Right forelimb (tissue), 1 donor: ENCODE results near the gene SORCS2.

Experiments
- DNase-seq: peaks from one replicate; pipeline ENCODE4 v3.0.0-alpha.2; 2018

SORCS2 gene

DNA sequence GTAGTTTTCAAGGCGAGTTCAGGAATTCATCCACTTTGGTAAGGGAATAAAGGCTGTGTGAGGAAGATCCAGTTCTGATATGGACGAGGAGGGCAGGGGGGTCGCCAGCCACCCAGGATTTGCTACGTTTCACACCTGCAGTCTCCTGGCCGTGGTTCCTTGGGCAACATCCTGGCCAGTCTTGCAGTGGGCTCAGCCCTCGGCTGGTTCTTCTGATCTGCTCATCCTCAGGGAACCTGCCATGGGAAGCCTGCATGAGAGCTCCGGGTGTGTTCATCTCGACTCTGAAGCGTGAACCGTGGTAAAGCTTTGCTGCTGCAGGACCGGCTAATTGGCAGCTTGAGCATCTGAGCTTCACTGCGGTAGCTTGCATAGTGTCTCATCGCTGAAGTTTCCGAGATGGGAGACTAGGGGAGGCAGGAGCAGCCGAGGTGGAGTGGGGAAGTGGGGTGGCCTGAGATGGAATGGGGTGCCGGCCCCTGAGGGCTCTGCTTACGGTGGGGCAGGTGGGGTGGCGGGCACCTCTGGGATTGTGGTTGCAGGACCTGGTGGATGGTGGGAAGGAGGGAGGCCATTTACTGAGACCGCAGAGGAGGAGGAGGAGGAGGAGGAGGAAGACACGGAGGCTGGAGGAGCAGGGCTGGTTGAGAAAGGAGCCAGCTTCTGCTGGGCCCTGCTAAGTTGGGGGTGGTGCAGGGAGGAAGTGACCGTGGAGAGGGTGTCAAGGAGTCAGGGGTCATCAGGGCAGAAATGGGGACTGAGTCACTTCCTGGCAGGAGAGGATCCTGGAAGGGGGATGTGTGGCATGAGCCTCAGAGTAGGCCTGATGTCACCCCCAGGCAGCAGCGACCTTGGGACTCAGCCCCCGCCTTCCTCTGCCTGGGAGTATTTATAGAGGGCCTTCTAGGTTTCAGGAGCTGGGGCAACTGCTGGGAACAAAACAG, 455.5 kb downstream of the SORCS2 start:
- no peak for DNase-seq

DNA sequence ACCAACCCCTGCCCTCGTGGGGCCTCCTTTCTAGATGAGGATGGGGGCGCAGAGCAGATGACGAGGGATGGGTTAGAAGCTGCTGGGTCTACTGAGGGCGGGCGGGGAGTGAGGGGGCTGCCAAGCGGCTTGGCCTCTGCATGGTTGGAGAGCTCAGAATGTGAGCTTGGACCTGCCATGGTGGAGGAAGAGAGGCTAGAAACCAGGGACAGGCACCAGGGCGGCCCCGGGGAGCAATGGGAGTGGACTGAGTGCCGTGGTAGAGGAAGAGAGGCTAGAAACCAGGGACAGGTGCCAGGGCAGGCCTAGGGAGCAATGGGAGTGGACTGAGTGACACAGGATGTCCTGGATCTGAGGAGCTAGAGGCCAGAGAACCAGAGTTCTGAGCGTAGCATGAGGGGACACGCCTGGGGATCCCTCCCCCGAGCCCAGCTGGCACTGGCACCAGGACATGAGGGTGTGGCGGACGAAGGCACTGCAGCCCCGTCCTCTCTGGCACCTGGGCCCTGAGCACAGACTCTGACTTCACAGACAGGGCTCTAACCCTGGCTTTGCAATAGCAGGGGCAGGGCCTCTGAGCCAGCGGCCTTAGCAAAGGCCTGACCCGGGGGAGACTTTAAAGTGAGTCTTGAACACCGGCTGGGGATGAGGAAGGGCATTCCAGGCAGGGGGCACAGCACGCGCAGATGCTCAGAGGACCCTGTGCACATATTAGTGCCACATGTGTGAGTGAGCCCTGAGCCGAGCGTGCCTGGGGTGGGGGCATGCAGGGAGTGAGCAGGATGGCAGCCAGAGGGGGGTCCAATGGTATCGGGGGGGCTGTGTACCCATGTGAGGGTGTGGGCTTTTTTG, 456.4 kb downstream of the SORCS2 start:
- no peak for DNase-seq

DNA sequence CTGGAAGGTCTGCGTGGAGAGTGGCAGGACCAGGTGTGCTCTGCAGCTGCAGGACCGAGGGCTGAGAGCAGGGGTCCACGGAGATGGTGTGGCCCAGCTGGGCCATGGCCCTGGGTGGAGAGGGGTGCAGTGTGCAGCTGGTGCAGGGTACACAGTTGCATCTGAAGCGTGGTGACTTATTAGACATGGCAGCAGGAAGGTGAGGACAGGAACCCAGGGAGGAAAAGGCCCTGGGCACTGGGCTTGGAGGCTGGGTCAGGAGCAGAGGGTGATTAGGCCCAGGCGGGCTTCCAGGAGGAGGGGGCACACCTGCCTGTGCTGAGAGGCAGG, 457.0 kb downstream of the SORCS2 start:
- no peak for DNase-seq

DNA sequence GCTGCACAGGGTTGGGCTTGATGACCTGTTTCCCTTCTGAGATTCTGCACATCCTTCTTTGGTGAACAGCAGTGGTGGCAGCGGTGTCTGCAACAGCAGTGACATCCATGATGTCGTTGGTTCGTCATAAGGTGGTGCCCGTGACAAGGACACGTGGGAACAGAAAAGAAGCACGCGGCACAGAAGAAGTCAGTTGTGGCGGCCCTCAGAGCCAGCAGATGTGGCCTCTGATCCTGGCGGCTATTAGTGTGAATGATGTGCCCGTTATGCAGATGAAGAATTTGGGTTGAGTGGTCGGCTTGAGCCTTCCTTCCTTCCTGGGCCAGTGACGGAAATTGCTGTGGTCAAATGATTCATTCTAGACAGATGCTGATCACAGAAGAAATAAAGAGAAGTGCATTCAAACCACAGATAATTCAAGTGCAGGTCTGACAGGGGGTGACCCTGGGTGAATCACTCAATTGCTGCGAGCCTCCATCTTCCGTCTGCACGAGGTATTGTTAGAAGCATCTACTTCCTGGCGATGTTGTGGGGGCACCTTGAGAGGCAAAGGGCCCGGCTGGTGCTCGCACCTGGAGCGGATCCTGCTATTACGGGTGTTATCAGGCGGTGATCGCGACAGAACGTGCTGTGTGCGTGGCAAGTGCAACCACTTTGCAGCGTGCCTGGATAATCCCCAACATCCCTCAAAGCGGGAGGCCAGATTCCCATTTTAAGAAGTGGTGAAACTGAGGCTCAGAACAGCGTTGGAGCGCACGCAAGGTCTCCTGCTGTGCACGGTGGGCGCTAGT, 457.6 kb downstream of the SORCS2 start:
- DNase-seq: no peak

DNA sequence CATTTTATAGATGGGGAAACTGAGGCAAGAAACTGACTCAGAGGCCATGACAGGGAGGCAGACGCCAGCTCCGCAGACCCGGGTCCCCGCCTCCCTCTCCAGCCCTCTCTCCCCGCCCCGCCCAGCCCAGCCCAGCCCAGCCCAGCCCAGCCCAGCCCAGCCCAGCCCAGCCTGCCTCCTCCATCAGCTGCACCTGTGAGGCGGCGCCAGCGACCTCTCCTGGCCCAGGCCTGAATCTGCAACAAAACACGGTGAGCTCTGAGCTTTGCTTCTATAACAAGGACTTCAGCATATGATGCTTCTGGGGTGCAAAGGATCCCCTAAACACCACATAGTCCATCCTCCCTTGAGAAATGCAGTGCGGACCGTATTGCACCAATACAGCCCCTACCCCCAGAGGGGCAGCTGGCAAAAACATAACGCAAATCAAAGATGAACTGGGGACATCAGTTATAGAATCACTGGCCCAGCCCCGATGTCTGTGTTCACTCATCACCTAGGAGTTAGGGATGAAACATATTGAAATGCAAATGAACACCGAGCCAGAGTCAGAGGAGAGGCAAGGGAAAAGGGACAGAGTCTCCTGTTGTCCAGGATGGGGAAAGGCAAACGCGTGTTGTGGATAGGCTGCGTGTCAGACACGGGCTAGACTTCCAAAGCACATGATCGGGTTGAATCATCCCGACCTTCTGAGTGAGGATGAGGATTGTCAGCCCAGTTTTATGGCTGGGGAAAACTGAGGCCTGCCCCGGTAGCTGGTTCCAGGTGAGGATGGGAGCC, 458.5 kb downstream of the SORCS2 start:
- DNase-seq: no peak

DNA sequence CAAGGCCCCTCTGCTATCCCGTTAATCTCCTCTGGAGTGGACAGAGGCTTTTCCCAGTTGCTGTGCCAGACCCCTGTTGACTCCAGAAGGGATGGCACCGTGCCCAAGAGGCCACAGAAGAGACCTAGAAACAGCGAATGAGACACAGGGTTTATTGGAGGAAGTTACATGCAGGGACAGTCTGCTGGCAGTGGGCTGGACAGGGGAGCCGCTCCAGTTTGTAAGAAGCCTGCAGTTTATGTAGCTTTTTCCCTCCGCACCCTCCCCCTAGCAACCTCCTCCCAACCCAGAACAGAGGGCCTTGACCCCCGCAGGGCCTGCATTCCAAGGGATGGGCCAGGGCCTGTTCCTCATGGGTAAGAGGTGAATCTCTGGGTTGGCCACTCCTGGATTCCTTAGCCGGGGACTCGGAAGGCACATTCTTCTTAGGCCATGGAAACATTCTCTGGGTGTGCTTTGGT, 459.2 kb downstream of the SORCS2 start:
- DNase-seq: no peak

DNA sequence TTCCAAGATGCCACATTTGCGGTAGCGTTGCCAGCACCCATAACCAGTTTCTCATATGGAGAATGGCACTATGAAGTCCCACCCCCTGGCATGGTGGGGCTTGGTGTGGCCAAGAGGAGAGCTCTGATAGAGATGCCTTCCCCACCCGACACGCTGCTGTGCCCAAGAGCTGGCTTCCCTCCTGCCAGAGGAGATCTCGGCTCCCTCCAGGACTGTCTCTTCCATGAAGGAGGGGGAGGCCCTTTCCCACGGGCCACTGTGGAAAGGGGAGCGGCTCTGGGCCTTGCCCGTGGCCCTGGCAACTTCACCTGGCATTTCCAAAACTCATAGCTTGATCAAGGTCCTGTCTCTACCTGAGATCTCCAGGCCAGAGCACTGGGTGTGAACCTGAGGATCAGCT, 459.7 kb downstream of the SORCS2 start:
- DNase-seq: no peak

DNA sequence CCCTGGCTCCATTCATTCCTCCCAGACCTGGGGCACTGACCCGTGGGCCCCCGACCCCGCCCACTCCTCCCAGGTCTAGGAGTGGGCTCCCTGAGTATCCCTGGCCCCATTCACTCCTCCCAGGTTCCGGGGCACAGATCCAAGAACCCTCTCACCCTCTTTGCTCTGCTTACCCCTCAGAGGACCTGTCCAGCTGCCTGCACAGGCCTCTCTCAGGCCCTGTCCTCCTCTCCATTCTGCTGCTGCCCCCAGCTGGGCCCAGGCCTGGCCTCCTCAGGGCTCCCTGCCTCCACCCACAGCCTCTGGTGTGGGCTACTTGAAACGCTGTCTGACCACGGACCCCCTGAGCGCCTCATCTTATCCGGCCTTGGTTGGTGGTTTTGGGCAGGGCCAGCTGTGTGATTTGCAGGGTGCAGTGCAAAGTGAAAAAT, 460.1 kb downstream of the SORCS2 start:
- DNase-seq: no peak

DNA sequence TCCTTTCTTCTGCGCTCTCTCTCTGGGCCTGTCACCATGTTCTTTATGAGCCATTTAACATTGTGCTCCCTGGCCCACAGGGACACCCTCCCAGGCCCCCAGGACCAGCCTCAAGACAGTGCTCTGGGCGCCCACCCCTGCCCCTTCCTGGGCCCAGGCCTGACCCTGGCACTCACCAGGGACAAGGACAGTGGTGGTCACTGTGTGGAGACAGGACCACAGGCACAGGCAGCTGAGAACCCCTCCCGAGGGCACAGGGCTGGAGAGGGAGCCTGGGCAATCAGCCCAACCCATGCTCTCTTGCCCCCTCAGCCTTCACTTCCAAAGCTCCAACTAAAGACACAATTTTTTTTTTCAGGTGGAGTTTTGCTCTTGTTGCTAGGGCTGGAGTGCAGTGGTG, 460.6 kb downstream of the SORCS2 start:
- no peak for DNase-seq

DNA sequence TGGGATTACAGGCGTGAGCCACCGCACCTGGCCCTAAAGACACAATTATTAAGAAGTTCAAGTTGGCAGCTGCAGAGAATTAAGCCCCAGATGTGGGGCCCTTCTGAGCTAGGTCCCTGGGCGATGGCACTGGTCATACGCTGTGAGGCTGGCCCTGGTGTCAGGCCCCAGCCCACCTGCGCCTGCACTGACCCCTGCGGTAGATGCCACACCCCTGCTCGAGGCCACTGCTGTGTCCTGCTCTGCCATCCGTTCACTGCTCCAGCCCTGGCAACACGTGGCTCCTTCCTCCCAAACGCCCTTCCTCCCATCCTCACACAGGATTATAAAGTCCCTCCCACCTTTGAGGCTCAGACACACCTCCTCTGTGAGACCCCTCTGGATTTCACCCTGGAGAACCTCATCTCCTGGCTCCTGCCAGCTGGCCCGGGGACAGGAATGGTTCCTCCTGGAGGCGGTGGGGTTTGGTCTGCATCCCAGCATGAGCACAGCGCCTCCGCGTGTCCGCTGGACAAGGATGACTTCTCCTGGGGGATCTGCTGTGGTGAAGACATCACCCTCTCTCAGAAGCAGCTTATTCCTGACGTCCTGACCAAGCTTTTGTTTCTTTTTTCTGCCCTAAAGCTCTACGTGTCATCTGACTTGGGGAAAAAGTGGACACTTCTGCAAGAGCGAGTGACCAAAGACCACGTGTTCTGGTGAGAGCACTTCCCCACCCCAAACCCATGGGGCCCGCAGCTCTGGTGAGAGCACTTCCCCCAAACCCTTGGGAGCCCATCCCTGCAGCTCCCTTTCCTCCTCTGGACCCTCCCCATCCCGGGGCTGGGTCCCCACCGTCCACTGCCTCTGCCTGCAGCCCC, 461.4 kb downstream of the SORCS2 start:
- no peak for DNase-seq

DNA sequence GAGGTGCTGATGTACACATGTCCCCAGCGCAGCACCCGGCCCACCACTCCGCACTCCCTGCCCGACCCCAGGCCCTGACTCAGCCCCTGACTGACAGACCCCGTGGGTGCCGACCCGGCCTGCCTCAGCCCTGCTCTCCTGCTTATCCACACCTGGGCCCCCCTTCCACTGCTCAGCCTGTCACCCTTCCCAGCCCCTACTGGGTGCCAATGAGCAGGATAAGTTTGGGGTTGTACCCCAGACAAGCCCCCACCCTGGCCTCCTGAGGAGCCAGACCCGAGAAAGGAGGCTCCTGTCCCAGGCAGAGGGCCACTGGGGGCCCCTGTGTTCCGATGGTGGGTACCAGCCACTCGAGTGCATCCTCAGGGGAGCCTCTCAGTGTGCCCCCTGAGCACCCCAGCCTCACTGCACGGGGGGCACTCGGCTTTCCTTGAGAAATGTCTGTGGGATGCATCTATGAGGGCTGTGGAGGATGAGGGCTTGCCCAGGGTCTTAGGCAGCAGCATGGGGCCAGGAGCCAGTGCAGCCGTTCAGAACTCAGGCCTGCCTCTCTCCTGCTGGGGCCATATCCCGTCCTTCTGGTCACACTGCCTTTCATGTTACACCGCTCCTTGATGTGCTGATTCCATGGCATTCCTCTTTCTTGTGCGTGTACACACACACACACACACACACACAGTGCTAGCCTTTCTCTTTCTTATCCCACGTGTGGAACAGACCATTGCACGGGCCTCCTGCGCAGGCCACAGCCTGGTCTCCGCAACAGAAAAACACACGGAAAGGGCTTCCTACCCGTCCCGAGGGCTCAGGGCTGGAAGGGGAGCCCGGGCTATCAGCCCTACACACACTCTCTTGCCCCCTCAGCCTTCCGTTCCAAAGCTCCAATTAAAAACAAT, 462.5 kb downstream of the SORCS2 start:
- DNase-seq: no peak

DNA sequence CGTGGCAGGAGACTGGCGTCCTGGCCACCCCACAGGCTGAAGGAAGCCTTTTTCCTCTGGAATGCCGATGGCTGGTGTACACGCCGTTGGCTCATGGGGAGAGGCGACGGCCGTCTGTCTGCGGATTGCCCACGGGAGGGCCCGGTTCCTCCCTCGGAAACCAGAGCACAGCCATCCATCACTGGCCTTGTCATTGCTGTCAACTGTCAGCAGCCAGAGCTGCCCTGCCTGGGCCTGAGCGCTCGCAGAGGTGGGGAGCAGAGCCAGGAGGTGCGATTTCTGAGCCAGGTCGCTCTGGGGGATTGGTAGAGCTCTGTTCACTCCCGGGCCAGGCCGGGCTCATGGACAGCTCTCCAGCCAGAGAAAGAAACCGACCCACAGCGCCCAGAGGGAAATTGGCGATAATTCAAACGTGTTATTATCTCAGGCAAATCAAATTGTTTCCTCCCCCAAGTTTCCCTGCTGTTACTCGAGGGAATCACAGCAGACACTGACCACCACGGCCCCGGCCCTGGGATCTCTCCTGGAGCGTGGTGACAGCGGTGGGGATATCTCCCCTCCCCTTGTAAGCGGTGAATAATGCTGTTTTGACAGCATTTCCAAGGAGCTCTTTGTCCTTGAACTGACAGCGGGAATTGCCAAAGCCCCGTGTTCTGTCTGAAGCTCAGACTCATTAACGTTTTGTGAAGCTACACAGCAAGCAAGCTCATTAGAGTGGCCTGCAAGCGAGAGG, 463.3 kb downstream of the SORCS2 start:
- no peak for DNase-seq

DNA sequence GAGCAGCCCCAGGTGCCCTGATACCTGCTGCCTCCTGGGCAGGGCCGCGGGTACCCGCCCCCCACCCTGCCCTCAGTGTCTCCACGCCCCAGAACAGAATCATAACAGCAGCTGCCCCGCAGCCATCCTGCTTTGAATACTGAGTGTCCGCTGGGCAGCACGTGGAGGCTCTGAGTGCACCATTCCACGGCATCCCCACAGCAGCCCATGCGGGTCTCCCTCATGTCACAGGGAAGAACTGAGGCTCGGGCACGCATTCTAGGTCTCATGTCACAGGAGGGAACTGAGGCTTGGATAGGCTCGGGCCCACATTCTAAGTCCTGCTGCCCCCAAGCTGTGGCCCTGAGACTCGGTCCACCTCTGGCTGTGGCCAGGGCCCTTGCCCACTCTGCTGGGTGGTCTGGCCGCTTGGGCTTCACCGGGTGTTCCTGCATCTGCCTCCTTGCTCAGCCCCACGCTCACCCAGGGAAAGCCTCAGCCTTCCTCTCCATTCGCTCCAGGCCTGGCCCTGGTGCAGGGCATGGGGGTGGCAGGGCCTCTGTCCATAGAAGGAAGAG, 464.0 kb downstream of the SORCS2 start:
- no peak for DNase-seq

DNA sequence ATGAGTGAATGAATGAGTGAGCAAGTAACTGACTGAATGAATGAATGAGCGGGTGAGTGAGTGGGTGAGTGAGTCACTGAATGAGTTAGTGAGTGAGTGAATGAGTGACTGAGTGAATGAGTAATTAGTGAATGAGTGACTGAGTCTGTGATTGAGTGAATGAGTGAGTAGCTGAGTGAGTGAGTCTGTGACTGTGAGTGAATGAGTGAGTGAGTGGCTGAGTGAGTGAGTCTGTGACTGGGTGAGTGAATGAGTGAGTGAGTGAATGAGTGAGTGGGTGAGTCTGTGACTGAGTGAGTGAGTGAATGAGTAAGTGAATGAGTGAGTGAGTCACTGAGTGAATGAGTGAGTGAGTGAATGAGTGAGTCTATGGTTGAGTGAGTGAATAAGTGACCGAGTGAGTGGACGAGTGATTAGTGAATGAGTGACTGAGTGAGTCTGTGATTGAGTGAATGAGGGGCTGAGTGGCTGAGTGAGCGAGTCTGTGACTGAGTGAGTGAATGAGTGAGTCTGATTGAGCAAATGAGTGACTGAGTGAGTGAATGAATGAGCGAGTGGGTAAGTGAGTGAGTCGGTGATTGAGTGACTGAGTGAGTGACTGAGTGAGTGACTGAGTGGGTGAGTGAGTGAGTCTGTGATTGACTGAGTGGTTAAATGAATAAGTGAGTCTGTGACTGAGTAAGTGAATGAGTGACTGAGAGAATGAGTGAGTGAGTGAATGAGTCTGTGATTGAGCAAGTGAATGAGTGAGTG, 465.4 kb downstream of the SORCS2 start:
- no peak for DNase-seq

DNA sequence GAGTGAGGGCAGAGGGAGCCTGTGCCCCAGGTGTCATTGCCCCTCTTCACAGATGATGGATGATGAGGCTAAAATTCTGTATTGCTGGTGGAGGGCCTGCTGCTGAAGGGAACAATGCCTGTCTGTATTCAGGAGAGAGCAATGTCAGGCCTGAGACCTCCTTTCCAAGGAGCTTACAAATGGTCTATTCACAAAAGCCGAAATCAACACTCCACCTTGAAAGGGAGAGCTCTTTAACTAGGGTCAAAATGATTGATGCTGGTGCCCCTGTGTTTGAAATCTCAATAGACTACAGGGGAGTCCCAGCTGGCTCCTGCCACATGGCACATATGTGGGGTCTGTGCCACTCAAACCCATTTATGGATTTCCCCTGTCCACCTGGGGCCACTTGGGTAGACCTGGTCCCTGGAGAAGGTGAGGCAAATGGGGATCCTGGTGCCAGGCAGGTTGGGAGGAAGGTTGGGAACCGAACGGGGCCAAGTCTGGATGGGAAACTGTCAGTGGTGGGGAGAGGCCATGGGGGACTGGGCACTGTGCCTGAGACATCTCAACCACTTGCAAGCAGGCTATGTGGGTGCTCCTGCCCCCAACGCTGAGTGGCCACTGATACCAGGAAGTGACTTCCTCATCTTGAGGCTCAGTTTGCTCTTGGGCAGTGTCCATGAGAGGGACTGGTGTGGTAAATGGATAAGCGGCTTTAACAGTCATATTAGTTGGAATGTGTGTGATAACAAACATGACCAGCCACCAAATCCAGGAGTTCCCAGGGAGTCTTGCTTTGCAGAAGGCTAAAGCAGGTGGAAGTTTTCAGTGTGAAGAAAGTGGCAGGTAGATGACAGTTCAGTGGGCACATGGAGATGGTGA, 466.2 kb downstream of the SORCS2 start:
- no peak for DNase-seq

DNA sequence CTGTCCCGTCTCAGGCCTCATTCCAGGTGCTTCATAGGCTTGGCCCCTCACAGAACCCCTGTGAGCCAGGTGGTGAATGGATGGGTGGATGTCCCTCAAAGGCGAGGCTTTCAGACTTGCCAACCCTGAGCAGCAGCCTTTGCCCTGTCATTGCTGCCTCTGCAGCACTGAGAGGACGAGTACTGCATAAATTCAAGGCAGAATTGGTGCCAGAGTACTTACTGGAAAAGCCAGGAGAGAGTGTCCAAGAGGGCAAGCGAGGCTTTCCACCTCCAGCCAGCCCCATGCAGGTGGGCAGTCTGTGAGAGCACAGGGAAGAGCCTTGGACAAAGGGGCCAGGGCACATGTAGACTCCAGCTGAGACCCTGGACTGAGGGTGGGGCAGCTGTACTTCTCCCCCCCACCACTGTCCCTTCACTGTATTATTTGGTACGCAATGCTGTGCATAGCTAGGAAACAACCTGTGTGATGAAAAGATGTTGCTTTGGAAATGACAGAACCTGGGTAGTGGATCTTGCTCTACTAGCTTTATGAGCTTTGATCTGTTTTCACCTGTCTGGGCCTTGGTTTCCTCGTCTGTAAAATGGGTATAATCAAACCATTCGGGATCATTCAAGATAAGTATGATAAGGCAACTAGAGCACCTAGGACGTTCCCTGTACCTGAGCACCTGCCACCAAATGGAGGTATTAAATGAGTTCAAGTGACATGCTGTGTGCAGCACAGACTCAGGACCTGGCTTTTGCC, 467.3 kb downstream of the SORCS2 start:
- no peak for DNase-seq
